Measurements from ENCODE around the gene OGT.

The OGT gene

GRCh38 chrX:71540801-71541200 is 7.9 kb downstream of the OGT start:
- in situ Hi-C loops (cut with MboI; ENCODE audit: low pct_unique_long_range_greater_than_20kb, low sequenced_read_pairs, unreplicated experiment): no loop called here
- TF ChIP-seq, protein P1, sequence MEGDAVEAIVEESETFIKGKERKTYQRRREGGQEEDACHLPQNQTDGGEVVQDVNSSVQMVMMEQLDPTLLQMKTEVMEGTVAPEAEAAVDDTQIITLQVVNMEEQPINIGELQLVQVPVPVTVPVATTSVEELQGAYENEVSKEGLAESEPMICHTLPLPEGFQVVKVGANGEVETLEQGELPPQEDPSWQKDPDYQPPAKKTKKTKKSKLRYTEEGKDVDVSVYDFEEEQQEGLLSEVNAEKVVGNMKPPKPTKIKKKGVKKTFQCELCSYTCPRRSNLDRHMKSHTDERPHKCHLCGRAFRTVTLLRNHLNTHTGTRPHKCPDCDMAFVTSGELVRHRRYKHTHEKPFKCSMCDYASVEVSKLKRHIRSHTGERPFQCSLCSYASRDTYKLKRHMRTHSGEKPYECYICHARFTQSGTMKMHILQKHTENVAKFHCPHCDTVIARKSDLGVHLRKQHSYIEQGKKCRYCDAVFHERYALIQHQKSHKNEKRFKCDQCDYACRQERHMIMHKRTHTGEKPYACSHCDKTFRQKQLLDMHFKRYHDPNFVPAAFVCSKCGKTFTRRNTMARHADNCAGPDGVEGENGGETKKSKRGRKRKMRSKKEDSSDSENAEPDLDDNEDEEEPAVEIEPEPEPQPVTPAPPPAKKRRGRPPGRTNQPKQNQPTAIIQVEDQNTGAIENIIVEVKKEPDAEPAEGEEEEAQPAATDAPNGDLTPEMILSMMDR (IDR thresholded peaks at IDR 0.05; ENCODE audit: extremely low read depth, insufficient read depth, missing control alignments): no peak
- DNase-seq (ENCODE audit: low spot score): no peak

DNA sequence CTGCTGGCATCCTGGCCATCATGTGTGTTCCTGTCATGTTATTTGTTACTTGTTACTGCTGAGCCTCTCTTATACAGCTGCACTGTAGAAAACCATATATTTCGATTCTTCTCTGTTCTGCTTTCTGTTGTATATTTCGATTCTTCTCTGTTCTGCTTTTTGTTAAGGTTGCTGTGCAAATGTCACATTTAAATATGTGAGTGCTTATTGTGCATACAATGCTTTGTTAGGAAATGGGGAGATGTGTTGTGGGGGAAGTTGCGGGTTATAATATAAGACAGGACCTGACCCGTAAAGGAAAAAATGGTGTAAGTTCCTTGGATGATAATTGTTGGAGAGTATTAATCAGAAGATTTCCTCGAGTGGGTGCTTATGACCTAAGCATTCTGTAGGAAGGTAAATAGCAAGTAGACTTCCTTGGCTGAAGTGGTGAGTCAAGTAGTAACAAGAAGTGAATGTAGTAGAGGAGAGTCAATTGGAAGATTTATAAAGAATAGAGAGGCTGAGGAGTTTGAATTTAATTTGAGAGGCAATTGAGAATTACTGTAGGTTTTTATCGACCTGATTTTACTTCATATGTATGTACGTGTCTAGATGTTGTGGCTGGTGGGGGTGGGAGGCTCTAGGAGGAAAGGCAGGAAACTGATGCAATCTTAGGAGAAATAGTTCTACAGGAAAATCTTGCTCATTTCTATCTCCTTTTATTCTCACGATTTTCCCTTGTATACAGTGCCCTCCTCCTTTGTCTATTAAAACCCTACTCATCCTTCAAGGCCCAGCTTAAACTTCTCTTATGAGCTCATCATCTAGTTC is 8.5 kb downstream of the OGT start:
- no peak for DNase-seq (ENCODE audit: low spot score)
- TF ChIP-seq, protein P1 (IDR thresholded peaks at IDR 0.05; ENCODE audit: extremely low read depth, insufficient read depth, missing control alignments): no peak
- in situ Hi-C loops (cut with MboI; ENCODE audit: low pct_unique_long_range_greater_than_20kb, low sequenced_read_pairs, unreplicated experiment): no loop called here

- in situ Hi-C loops (cut with MboI; ENCODE audit: low pct_unique_long_range_greater_than_20kb, low sequenced_read_pairs, unreplicated experiment): no loop called here
- TF ChIP-seq, protein P1 (IDR thresholded peaks at IDR 0.05; ENCODE audit: extremely low read depth, insufficient read depth, missing control alignments): no peak
- no peak for DNase-seq (ENCODE audit: low spot score)
Observed at GRCh38 chrX:71542411-71542810, 9.5 kb downstream of the OGT start.

GRCh38 chrX:71542825-71543224 is 9.9 kb downstream of the OGT start:
- TF ChIP-seq, protein P1 (IDR thresholded peaks at IDR 0.05; ENCODE audit: extremely low read depth, insufficient read depth, missing control alignments): no peak
- DNase-seq (ENCODE audit: low spot score): no peak
- in situ Hi-C loops (cut with MboI; ENCODE audit: low pct_unique_long_range_greater_than_20kb, low sequenced_read_pairs, unreplicated experiment): no loop called here

- in situ Hi-C loops (cut with MboI; ENCODE audit: low pct_unique_long_range_greater_than_20kb, low sequenced_read_pairs, unreplicated experiment): no loop called here
- TF ChIP-seq, protein P1 (IDR thresholded peaks at IDR 0.05; ENCODE audit: extremely low read depth, insufficient read depth, missing control alignments): no peak
- no peak for DNase-seq (ENCODE audit: low spot score)
Observed at GRCh38 chrX:71543316-71543715, 10.4 kb downstream of the OGT start.

DNA sequence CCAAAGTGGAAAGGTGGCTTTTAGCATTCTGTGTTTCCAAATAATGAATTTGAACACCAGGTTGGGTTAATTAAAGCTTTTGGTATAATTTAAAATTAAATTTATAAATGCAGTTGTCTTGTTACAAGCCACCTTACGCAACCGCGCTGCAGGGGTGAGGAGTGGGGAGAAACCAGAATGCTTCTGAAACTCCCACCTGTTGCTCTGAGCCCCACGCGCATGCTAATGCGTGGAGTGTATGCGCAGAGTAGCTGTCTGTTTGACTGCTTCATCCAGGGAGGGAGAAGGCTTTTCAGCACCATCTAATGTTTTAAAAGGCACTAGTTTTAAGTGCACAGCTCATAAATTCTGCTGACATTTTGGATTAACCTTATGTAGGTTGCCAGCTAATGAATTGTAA is 12.5 kb downstream of the OGT start:
- no peak for DNase-seq (ENCODE audit: low spot score)
- TF ChIP-seq, protein P1 (IDR thresholded peaks at IDR 0.05; ENCODE audit: extremely low read depth, insufficient read depth, missing control alignments): no peak
- in situ Hi-C loops (cut with MboI; ENCODE audit: low pct_unique_long_range_greater_than_20kb, low sequenced_read_pairs, unreplicated experiment): no loop called here
